BLaER1 (cell line): ENCODE results near the gene PRKCQ.
A peak's percentile ranks its signal among the peaks of the same experiment; 100 is the strongest.
"Not testable (repeated sequence)": the region's sequence is repeated elsewhere in the genome, so short reads cannot be mapped to it uniquely, and the experiment has no call there.

Experiments used
- H3K27ac ChIP-seq: shearing (Covaris generic); formaldehyde crosslinking; 2 replicates; pipeline ENCODE4 v1.8.1; 2022
- H3K27me3 ChIP-seq: shearing (Covaris generic); formaldehyde crosslinking; 2 replicates; pipeline ENCODE4 v1.8.1; 2022
- H3K36me3 ChIP-seq: shearing (Covaris generic); formaldehyde crosslinking; 2 replicates; pipeline ENCODE4 v1.8.1; 2022
- H3K4me1 ChIP-seq: shearing (Covaris generic); formaldehyde crosslinking; 2 replicates; pipeline ENCODE4 v1.8.1; 2022
- H3K4me2 ChIP-seq: shearing (Covaris generic); formaldehyde crosslinking; 2 replicates; pipeline ENCODE4 v1.8.1; 2022
- H3K4me3 ChIP-seq: shearing (Covaris generic); formaldehyde crosslinking; 2 replicates; pipeline ENCODE4 v1.8.1; 2022
- H3K9ac ChIP-seq: shearing (Covaris generic); formaldehyde crosslinking; 2 replicates; pipeline ENCODE4 v1.8.1; 2022
- H3K9me3 ChIP-seq: shearing (Covaris generic); formaldehyde crosslinking; 2 replicates; pipeline ENCODE4 v1.8.1; 2022
- H4K20me1 ChIP-seq: shearing (Covaris generic); formaldehyde crosslinking; 2 replicates; pipeline ENCODE4 v1.8.1; 2022
- Cebpa-rat ChIP-seq: shearing (Covaris generic); IDR thresholded peaks from 2 replicates; pipeline ENCODE4 v1.8.1; 2022

The PRKCQ gene

DNA sequence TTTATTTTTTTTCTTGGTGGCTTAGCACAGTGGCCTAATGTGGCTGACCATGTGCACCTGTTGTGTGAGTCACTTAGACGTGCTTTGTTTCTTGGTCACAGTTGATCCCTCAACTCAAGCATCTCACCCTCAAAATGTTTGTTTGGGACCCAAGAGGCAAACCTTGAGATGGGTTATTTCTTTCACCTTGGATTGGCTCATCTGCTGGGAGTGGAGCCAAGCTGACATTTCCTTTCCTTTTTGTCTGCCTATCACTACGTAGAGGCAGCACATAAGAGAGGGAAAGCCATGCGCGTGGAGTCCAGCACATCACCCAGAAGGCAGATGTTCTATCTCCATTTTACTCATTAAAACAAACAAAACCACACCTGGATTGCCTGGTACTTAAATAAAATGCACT is 6.4 kb upstream of the PRKCQ start:
- H3K9ac ChIP-seq: no peak overlapping the region
- H3K4me3 ChIP-seq: no peak overlapping the region
- no peaks in the 10 kb centered on the region for H3K9me3 ChIP-seq
- H3K4me2 ChIP-seq: no peak overlapping the region
- TF ChIP-seq Cebpa-rat: no peak
- no peaks in the 10 kb centered on the region for H4K20me1 ChIP-seq
- peaks cover 67% of the 10 kb centered on the region for H3K36me3 ChIP-seq
- H3K4me1 ChIP-seq: peaks cover 12% of the 10 kb centered on the region
- H3K27ac ChIP-seq: no peak overlapping the region
- H3K27me3 ChIP-seq: no peaks in the 10 kb centered on the region

DNA sequence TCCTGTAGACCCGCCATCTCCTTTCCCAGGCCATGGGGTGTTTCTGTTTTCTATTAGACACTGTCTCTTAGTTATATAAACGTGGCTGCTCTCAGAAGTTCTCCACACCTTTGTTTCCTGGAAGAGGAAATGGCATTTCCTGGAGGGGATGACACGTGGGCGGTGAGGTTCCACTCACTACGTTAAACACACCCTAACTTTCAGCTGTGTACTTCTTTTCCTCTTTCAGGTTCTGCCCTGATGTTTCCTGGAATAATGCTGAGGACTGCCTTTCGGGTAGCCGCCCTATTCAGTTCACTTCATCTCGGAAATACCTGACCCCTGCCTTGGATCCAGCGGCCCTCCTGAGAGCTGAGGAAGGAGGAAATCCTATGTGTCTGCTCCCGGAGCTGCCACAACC is 3.4 kb upstream of the PRKCQ start:
- no peak overlapping the region for H3K4me3 ChIP-seq
- no peaks in the 10 kb centered on the region for H4K20me1 ChIP-seq
- no peak overlapping the region for H3K9ac ChIP-seq
- H3K9me3 ChIP-seq: no peaks in the 10 kb centered on the region
- peaks cover 51% of the 10 kb centered on the region for H3K36me3 ChIP-seq
- no peak overlapping the region for H3K4me2 ChIP-seq
- no peaks in the 10 kb centered on the region for H3K27me3 ChIP-seq
- TF ChIP-seq Cebpa-rat: no peak
- no peak overlapping the region for H3K27ac ChIP-seq
- H3K4me1 ChIP-seq: peaks cover 29% of the 10 kb centered on the region

DNA sequence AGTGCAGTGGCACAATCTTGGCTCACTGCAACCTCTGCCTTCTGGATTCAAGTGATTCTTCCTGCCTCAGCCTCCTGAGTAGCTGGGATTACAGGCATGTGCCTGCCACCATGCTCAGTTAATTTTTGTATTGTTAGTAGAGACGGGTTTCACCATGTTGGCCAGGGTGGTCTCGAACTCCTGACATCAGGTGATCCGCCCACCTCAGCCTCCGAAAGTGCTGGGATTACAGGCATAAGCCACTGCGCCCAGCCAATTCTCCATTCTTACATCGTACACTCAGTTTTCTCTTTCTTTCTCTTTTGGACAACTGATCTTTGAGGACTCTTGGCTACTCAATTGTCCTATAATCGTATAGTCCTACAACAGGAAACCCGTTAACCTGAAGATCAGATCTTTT is 2.8 kb upstream of the PRKCQ start:
- H3K9me3 ChIP-seq, H3K27ac ChIP-seq, H3K4me3 ChIP-seq, H3K4me2 ChIP-seq, H4K20me1 ChIP-seq, H3K27me3 ChIP-seq, H3K9ac ChIP-seq: not testable (repeated sequence)
- Histone ChIP-seq H3K4me1 (peaks cover 34% of the 10 kb centered on the region), H3K36me3 (peaks cover 47% of the 10 kb centered on the region)

DNA sequence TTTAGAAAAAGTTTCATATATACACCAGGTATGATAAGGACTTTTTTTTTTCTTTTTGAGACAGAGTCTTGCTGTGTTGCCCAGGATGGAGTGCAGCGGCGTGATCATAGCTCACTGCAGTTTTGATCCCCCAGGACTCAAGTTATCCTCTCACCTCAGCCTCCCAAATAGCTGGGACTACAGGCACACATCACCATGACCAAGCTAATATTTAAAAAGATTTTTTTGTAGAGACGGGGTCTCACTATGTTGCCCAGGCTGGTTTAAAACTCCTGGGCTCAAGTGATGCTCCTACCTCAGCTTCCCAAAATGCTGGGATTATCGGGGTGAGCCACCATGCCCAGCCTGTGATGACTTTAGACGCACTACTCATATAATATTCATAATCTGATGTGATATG is 2.2 kb upstream of the PRKCQ start:
- H3K27ac ChIP-seq: no peak overlapping the region

DNA sequence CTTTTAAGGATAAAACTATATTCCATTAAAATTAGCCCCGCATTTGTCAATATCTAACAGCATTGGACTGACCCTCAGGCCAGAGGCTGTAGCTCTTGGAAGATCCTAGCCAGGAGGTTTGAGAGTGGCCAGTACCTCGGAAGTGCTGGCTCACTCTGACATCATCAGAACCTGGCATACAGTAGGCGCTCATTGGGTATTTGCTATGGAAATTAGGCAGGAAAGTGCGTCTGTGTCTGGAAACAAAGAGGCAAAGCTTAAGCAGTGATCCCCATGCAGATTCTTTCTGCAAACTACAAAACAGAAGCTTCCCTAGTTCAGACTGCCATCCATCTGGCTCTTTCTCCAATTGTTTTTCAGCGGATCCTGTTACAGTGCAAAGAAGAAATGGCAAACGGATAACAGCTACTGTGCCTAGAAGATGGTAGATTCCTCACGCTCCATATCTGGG is 1.7 kb upstream of the PRKCQ start:
- Histone ChIP-seq H3K27ac (no peak overlapping the region), H3K27me3 (no peaks in the 10 kb centered on the region), H3K36me3 (peaks cover 47% of the 10 kb centered on the region), H3K4me1 (peaks cover 44% of the 10 kb centered on the region), H3K9me3 (no peaks in the 10 kb centered on the region), H4K20me1 (no peaks in the 10 kb centered on the region), H3K4me3 (no peak overlapping the region), H3K9ac (no peak overlapping the region), H3K4me2 (peak overlapping the region; percentile 90)
- no peak for TF ChIP-seq Cebpa-rat

More for the DNA sequence above, 2.2 kb upstream of the PRKCQ start:
- H3K36me3 ChIP-seq: peaks cover 47% of the 10 kb centered on the region
- no peaks in the 10 kb centered on the region for H4K20me1 ChIP-seq
- no peaks in the 10 kb centered on the region for H3K27me3 ChIP-seq
- H3K4me2 ChIP-seq: no peak overlapping the region
- no peaks in the 10 kb centered on the region for H3K9me3 ChIP-seq
- no peak overlapping the region for H3K9ac ChIP-seq
- peaks cover 39% of the 10 kb centered on the region for H3K4me1 ChIP-seq
- H3K4me3 ChIP-seq: no peak overlapping the region
- TF ChIP-seq Cebpa-rat: no peak

- peak overlapping the region; percentile 79 for H3K4me3 ChIP-seq
- peak overlapping the region; percentile 95 for H3K9ac ChIP-seq
- H4K20me1 ChIP-seq, H3K27ac ChIP-seq, H3K9me3 ChIP-seq, H3K27me3 ChIP-seq: not testable (repeated sequence)
- peaks cover 42% of the 10 kb centered on the region for H3K36me3 ChIP-seq
- H3K4me2 ChIP-seq: peak overlapping the region; percentile 90
- peaks cover 50% of the 10 kb centered on the region for H3K4me1 ChIP-seq
These were observed 1.1 kb upstream of the PRKCQ start for GRCh38 chr10:6581223-6581622.

DNA sequence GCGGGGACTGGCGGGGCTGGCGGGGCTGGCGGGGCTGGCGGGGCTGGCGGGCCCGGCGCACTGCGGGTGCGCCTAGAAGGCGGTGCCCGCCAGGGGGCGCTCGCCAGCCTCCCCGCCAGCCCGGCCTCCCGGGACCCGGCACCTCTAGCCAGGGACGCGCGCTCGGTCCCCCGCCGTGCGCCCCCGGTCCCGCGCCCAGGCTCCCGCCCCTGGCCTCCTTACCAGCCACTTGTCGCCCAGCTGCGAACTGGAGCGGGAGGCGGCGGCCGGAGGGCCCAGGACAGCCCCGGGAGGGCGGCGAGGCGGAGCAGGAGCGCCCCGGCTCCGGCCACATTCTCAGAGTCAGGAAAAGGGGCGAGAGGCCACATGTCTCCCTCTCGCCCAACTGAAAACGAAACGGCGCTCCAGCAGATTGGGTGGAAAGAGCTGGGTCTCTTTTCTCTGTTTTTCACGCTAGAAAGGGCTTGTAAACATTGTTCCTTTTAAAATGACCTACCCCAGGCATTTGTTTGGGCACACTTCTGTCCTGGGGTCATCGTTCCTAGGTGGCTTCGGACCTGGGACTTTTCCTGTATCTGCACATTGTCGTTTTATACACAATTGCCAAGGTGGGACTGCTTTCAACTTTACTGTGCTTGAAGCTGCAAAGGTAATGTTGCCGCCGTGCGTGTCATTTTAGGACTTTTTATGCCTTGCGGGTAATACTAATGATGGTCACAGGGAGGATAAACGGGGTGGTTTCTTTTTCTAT is 378 bp upstream of the PRKCQ start:
- Histone ChIP-seq H3K4me3 (peak overlapping the region; percentile 79), H3K27ac (peak overlapping the region; percentile 94), H3K27me3 (no peaks in the 10 kb centered on the region), H4K20me1 (no peaks in the 10 kb centered on the region), H3K9ac (peak overlapping the region; percentile 95), H3K36me3 (peaks cover 35% of the 10 kb centered on the region), H3K4me1 (peaks cover 57% of the 10 kb centered on the region), H3K4me2 (peak overlapping the region; percentile 90), H3K9me3 (no peaks in the 10 kb centered on the region)
- no peak for TF ChIP-seq Cebpa-rat

DNA sequence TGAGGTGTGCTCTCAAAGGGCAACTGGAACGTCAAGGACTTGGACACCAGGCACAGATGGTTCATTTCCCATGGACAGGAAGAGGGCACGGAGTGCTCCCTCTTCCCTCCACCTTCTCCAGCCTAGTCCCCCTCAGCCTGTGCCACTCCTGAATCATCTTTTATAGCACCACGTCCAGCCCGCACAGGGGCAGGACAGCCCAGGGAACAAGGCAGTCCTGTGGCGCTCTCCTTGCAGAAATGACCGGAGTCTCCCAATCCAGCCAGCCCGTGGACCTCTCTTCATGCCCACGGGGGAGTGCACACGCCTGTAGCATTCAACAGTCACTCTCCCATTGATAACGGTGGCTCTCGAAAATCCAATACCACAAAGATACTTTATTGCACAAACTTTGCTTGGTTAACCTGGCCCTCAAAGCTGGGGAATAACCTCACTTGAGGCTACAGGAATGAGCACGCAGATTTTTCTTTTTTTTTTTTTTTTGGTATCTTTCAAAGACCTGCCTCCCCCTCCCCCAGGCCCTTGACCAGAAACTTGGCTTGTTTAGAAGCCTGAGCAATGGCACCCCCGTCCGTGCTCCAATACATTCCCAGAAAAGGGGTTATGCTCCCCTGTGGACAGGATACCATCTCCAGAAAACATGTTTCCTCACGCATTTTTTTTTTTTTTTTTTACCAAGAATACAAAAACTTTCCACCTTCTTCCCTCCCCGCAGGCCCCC is 733 bp downstream of the PRKCQ start:
- peaks cover 69% of the 10 kb centered on the region for H3K4me1 ChIP-seq
- H3K9me3 ChIP-seq: no peaks in the 10 kb centered on the region
- H3K9ac ChIP-seq: peak overlapping the region; percentile 95
- H3K36me3 ChIP-seq: peaks cover 24% of the 10 kb centered on the region
- H3K4me3 ChIP-seq: peak overlapping the region; percentile 79
- peak overlapping the region; percentile 94 for H3K27ac ChIP-seq
- no peaks in the 10 kb centered on the region for H3K27me3 ChIP-seq
- TF ChIP-seq Cebpa-rat: no peak
- H3K4me2 ChIP-seq: peak overlapping the region; percentile 80
- peaks cover 6% of the 10 kb centered on the region; the same call in 1 of the 2 replicates for H4K20me1 ChIP-seq

DNA sequence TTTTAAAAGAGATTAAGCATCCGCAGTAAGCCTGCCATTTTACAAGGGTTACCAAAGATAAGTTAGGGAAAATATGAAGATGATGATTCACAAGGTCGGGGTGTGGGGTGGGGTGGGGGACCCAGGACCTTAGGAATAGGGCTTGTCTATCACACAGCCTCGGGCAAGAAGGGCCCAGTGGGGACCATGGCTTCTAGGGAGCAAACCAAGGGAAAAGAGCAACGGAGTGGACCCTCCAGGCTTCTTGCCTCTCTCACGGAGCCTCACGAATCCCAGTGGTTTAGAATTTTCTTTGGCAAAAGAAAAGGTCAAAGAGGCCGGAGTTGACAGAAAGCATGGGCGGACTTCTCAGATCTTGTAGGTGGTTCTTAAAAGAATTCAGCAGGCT is 1.3 kb downstream of the PRKCQ start:
- TF ChIP-seq Cebpa-rat: no peak
- H3K36me3 ChIP-seq: peaks cover 18% of the 10 kb centered on the region
- no peak overlapping the region for H3K27ac ChIP-seq
- peaks cover 74% of the 10 kb centered on the region for H3K4me1 ChIP-seq
- no peaks in the 10 kb centered on the region for H3K27me3 ChIP-seq
- peaks cover 12% of the 10 kb centered on the region; the same call in 1 of the 2 replicates for H4K20me1 ChIP-seq
- 0 out of 2 replicates have a peak overlapping the region, but pooled peaks have one; percentile 13 for H3K9ac ChIP-seq
- peak overlapping the region; percentile 80 for H3K4me2 ChIP-seq
- H3K9me3 ChIP-seq: no peaks in the 10 kb centered on the region
- H3K4me3 ChIP-seq: peak overlapping the region; percentile 79

GRCh38 chr10:6578251-6578771 is 1.8 kb downstream of the PRKCQ start:
- Histone ChIP-seq H3K36me3 (peaks cover 13% of the 10 kb centered on the region), H3K27me3 (no peaks in the 10 kb centered on the region), H4K20me1 (peaks cover 17% of the 10 kb centered on the region; the same call in 1 of the 2 replicates), H3K4me1 (peaks cover 74% of the 10 kb centered on the region), H3K4me2 (peak overlapping the region; percentile 80), H3K27ac (no peak overlapping the region), H3K9ac (no peak overlapping the region), H3K9me3 (no peaks in the 10 kb centered on the region), H3K4me3 (peak overlapping the region; percentile 79; the same call in 1 of the 2 replicates)
- no peak for TF ChIP-seq Cebpa-rat
